Measurements from ENCODE around the gene APP.

APP gene

GRCh38 chr21:26185446-26185845 lies 14.9 kb upstream of the APP start:
- Histone ChIP-seq H3K27me3 (ENCODE audit: control insufficient read depth in 2 of 2, insufficient read depth in 2 of 2, low read length in 2 of 2) (no peaks in the 10 kb centered on the region), H3K9ac (ENCODE audit: low read depth in 1 of 2, low read length in 2 of 2) (no peak overlapping the region), H3K4me3 (ENCODE audit: low read length in 2 of 2) (no peak overlapping the region), H3K36me3 (ENCODE audit: control insufficient read depth in 2 of 2, insufficient read depth in 2 of 2, low read length in 2 of 2) (no peaks in the 10 kb centered on the region), H3K4me1 (ENCODE audit: control insufficient read depth in 2 of 2, insufficient read depth in 2 of 2, low read length in 2 of 2) (no peaks in the 10 kb centered on the region), H3K27ac (ENCODE audit: low read depth in 2 of 2, low read length in 2 of 2) (no peak overlapping the region), H3K9me3 (ENCODE audit: control insufficient read depth in 2 of 2, low read length in 2 of 2) (no peaks in the 10 kb centered on the region)

DNA sequence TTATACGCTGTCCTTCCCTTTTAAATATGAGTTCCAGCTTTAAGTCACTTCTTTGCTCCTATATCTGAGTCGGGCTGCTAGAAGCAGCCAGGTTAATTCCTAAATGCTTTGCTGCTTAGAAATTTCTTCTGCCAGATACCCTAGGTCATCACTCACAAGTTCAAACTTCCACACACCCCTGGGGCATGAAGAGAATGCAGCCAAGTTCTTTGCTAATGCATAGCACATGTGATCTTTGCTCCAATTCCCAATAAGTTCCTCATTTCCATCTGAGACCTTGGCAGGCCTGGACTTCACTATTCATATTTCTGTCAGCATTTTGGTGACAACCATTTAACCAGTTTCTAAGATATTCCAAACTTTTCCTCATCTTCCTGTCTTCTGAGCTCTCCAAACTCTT lies 14.5 kb upstream of the APP start:
- Histone ChIP-seq H3K4me3 (ENCODE audit: low read length in 2 of 2) (no peak overlapping the region), H3K9me3 (ENCODE audit: control insufficient read depth in 2 of 2, low read length in 2 of 2) (no peaks in the 10 kb centered on the region), H3K4me1 (ENCODE audit: control insufficient read depth in 2 of 2, insufficient read depth in 2 of 2, low read length in 2 of 2) (no peaks in the 10 kb centered on the region), H3K9ac (ENCODE audit: low read depth in 1 of 2, low read length in 2 of 2) (no peak overlapping the region), H3K36me3 (ENCODE audit: control insufficient read depth in 2 of 2, insufficient read depth in 2 of 2, low read length in 2 of 2) (no peaks in the 10 kb centered on the region), H3K27me3 (ENCODE audit: control insufficient read depth in 2 of 2, insufficient read depth in 2 of 2, low read length in 2 of 2) (no peaks in the 10 kb centered on the region), H3K27ac (ENCODE audit: low read depth in 2 of 2, low read length in 2 of 2) (no peak overlapping the region)

GRCh38 chr21:26179501-26179900 lies 8.9 kb upstream of the APP start:
- H3K27ac ChIP-seq (ENCODE audit: low read depth in 2 of 2, low read length in 2 of 2): no peak overlapping the region
- no peaks in the 10 kb centered on the region for H3K4me1 ChIP-seq (ENCODE audit: control insufficient read depth in 2 of 2, insufficient read depth in 2 of 2, low read length in 2 of 2)
- no peaks in the 10 kb centered on the region for H3K27me3 ChIP-seq (ENCODE audit: control insufficient read depth in 2 of 2, insufficient read depth in 2 of 2, low read length in 2 of 2)
- no peaks in the 10 kb centered on the region for H3K9me3 ChIP-seq (ENCODE audit: control insufficient read depth in 2 of 2, low read length in 2 of 2)
- no peak overlapping the region for H3K4me3 ChIP-seq (ENCODE audit: low read length in 2 of 2)
- no peak overlapping the region for H3K9ac ChIP-seq (ENCODE audit: low read depth in 1 of 2, low read length in 2 of 2)
- no peaks in the 10 kb centered on the region for H3K36me3 ChIP-seq (ENCODE audit: control insufficient read depth in 2 of 2, insufficient read depth in 2 of 2, low read length in 2 of 2)

DNA sequence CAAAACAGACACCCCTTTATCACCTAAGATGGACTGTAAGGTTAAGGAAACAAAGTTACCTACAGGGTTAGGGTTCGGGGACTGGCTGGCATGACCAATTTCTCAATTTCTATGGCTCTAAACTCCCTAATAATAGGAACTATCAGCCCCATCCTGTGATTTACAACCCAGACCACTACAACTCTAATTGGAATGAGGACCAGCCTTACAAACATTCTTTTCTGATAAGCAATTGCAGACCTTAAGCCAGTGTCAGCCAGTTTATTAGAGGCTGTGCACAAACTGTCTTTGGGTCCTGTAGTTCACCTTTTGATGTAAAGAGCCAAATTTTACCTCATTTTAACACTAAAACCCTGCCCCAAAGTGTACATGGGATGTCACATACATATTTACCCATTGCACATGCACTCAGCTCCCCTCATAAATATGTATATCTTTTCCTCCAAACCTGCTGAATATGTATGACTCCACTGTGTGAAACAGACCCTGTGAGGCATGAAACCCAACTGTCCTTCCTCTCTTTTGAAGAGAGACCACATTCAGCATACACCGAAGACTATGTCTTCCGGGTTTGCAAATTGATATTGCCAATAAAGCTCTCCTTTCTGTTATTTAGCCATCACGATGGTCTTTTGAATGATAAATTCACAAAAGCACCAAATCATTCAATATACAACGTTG lies 7.3 kb upstream of the APP start:
- Histone ChIP-seq H3K4me3 (ENCODE audit: low read length in 2 of 2) (no peak overlapping the region), H3K27me3 (ENCODE audit: control insufficient read depth in 2 of 2, insufficient read depth in 2 of 2, low read length in 2 of 2) (no peaks in the 10 kb centered on the region), H3K9ac (ENCODE audit: low read depth in 1 of 2, low read length in 2 of 2) (no peak overlapping the region), H3K27ac (ENCODE audit: low read depth in 2 of 2, low read length in 2 of 2) (no peak overlapping the region), H3K4me1 (ENCODE audit: control insufficient read depth in 2 of 2, insufficient read depth in 2 of 2, low read length in 2 of 2) (no peaks in the 10 kb centered on the region), H3K9me3 (ENCODE audit: control insufficient read depth in 2 of 2, low read length in 2 of 2) (no peaks in the 10 kb centered on the region), H3K36me3 (ENCODE audit: control insufficient read depth in 2 of 2, insufficient read depth in 2 of 2, low read length in 2 of 2) (no peaks in the 10 kb centered on the region)

DNA sequence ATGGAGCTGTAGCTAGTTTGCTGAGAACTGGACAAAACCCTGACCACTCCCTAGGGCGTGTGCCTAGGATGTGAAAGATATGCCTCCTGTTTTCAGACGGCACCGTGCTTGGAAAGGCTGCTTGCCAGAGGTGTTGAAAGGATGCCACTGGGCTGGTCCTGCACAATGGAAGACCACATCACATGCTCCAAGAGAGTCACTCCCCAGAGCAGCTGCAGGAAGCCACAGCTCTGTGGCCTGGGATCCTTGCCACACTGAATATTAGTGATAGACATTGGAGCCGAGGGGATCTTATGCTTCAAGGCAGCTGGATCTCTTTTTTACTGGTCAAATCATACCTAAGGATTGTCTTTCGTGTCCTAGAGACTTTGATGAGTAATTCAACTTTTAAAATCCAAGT lies 6.6 kb upstream of the APP start:
- H3K9me3 ChIP-seq (ENCODE audit: control insufficient read depth in 2 of 2, low read length in 2 of 2): no peaks in the 10 kb centered on the region
- no peaks in the 10 kb centered on the region for H3K36me3 ChIP-seq (ENCODE audit: control insufficient read depth in 2 of 2, insufficient read depth in 2 of 2, low read length in 2 of 2)
- no peaks in the 10 kb centered on the region for H3K4me1 ChIP-seq (ENCODE audit: control insufficient read depth in 2 of 2, insufficient read depth in 2 of 2, low read length in 2 of 2)
- no peak overlapping the region for H3K4me3 ChIP-seq (ENCODE audit: low read length in 2 of 2)
- no peak overlapping the region for H3K9ac ChIP-seq (ENCODE audit: low read depth in 1 of 2, low read length in 2 of 2)
- H3K27me3 ChIP-seq (ENCODE audit: control insufficient read depth in 2 of 2, insufficient read depth in 2 of 2, low read length in 2 of 2): no peaks in the 10 kb centered on the region
- H3K27ac ChIP-seq (ENCODE audit: low read depth in 2 of 2, low read length in 2 of 2): no peak overlapping the region

GRCh38 chr21:26171258-26172100 lies 909 bp upstream of the APP start:
- Histone ChIP-seq H3K36me3 (ENCODE audit: control insufficient read depth in 2 of 2, insufficient read depth in 2 of 2, low read length in 2 of 2) (no peaks in the 10 kb centered on the region), H3K4me3 (ENCODE audit: low read length in 2 of 2) (peak overlapping the region; percentile 81 to 94), H3K27ac (ENCODE audit: low read depth in 2 of 2, low read length in 2 of 2) (no peak overlapping the region), H3K9me3 (ENCODE audit: control insufficient read depth in 2 of 2, low read length in 2 of 2) (no peaks in the 10 kb centered on the region), H3K27me3 (ENCODE audit: control insufficient read depth in 2 of 2, insufficient read depth in 2 of 2, low read length in 2 of 2) (no peaks in the 10 kb centered on the region), H3K4me1 (ENCODE audit: control insufficient read depth in 2 of 2, insufficient read depth in 2 of 2, low read length in 2 of 2) (peaks cover 9 to 23% of the 10 kb centered on the region in 2 donors), H3K9ac (ENCODE audit: low read depth in 1 of 2, low read length in 2 of 2) (peak overlapping the region; percentile 74 to 90)

DNA sequence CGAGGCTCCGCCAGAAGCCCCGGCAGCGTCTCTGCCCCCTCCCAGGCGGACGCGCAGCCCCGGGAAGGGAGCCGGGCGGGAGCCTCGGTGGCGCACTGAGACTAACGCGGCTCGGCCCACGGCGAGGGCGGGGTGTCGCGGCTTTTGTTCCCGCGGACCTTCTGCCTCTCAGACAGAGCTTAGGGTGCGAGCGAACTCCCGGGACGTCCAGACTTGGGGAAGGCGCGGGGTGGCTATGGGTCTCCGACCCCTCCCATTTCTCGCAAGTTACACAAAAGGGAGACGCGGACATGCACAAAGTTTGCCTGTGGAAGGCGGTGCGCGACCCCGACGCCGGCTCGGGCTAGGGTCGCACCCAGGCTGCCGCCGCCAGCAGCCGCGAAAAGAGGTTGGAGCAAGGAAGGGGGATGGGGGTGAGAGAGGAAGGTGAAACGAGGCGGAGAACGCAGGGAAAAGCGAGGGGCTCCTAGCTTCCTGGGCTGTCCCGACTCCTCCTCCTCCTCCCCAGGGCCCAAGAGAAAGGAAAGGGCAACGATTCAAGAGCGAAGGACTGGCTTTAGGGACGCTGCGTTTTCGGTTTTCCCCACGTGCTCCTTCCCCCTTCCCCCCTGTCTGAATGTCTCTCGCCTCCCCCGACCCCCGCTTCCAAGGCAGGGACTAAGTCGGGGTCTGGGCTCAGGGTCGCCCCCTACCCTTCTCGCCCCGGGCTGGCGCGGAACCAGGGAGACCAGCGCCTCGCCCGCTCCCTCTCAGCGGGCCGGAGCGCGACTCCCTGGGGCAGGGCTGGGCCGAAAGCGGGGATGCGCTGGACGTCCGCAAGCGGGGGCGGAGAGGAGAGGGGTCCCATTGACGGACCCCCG lies 729 bp downstream of the APP start:
- Histone ChIP-seq H3K9me3 (ENCODE audit: control insufficient read depth in 2 of 2, low read length in 2 of 2) (no peaks in the 10 kb centered on the region), H3K27me3 (ENCODE audit: control insufficient read depth in 2 of 2, insufficient read depth in 2 of 2, low read length in 2 of 2) (no peaks in the 10 kb centered on the region), H3K4me1 (ENCODE audit: control insufficient read depth in 2 of 2, insufficient read depth in 2 of 2, low read length in 2 of 2) (peaks cover 12 to 27% of the 10 kb centered on the region in 2 donors), H3K9ac (ENCODE audit: low read depth in 1 of 2, low read length in 2 of 2) (peak overlapping the region; percentile 78 to 90), H3K27ac (ENCODE audit: low read depth in 2 of 2, low read length in 2 of 2) (peak overlapping the region; percentile 86 to 87), H3K36me3 (ENCODE audit: control insufficient read depth in 2 of 2, insufficient read depth in 2 of 2, low read length in 2 of 2) (no peaks in the 10 kb centered on the region), H3K4me3 (ENCODE audit: low read length in 2 of 2) (peak overlapping the region; percentile 88 to 94)

DNA sequence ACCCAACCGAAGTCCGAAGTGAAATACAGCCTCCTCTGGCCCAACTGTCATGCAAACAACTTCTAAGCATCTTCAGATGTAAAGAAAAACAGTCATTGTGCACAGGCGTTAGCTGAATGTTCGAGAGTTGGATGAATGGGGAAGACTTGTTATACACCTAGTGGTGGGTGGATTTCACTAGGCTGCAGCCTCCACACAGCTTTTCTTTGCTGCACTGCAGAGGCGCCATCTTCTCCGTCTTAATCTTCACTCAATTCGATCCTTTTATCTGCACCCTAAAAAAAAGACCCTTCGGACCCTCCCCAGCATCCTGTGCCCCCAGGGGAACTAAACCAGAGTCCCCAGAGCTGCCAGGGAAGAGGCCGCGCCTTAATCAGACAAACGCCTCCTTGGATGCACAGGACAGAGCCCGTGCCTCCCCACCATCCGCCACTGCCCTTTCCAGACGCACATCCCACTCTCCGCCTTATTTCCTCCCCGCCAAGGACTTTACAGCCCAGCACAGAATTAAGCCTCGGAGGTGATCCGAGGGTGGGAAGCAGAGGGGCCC lies 1.4 kb downstream of the APP start:
- Histone ChIP-seq H3K27me3 (ENCODE audit: control insufficient read depth in 2 of 2, insufficient read depth in 2 of 2, low read length in 2 of 2) (no peaks in the 10 kb centered on the region), H3K9ac (ENCODE audit: low read depth in 1 of 2, low read length in 2 of 2) (peak overlapping the region; percentile 78 to 90), H3K4me1 (ENCODE audit: control insufficient read depth in 2 of 2, insufficient read depth in 2 of 2, low read length in 2 of 2) (peaks cover 12 to 27% of the 10 kb centered on the region in 2 donors)

GRCh38 chr21:26168371-26168770 lies 2.2 kb downstream of the APP start:
- no peaks in the 10 kb centered on the region for H3K27me3 ChIP-seq (ENCODE audit: control insufficient read depth in 2 of 2, insufficient read depth in 2 of 2, low read length in 2 of 2)
- no peaks in the 10 kb centered on the region for H3K36me3 ChIP-seq (ENCODE audit: control insufficient read depth in 2 of 2, insufficient read depth in 2 of 2, low read length in 2 of 2)
- H3K9me3 ChIP-seq (ENCODE audit: control insufficient read depth in 2 of 2, low read length in 2 of 2): no peaks in the 10 kb centered on the region
- H3K9ac ChIP-seq (ENCODE audit: low read depth in 1 of 2, low read length in 2 of 2): peak overlapping the region; percentile 78 to 90
- H3K4me3 ChIP-seq (ENCODE audit: low read length in 2 of 2): peak overlapping the region; percentile 88 to 94
- H3K4me1 ChIP-seq (ENCODE audit: control insufficient read depth in 2 of 2, insufficient read depth in 2 of 2, low read length in 2 of 2): peaks cover 12 to 27% of the 10 kb centered on the region in 2 donors
- peak overlapping the region; percentile 86 to 87 for H3K27ac ChIP-seq (ENCODE audit: low read depth in 2 of 2, low read length in 2 of 2)

More for the DNA sequence above, 1.4 kb downstream of the APP start:
- Histone ChIP-seq H3K36me3 (ENCODE audit: control insufficient read depth in 2 of 2, insufficient read depth in 2 of 2, low read length in 2 of 2) (no peaks in the 10 kb centered on the region), H3K9me3 (ENCODE audit: control insufficient read depth in 2 of 2, low read length in 2 of 2) (no peaks in the 10 kb centered on the region), H3K27ac (ENCODE audit: low read depth in 2 of 2, low read length in 2 of 2) (peak overlapping the region; percentile 86 to 87), H3K4me3 (ENCODE audit: low read length in 2 of 2) (peak overlapping the region; percentile 88 to 94)

Data from mucosa of rectum (tissue), 2 donors.